ENCODE measurements around the gene PRIMPOL. TPM values are rescaled to one million over a fixed set of nuclear protein-coding genes. Genes with fewer than 3 reads are reported as not detected.
"Not testable (repeated sequence)": the region's sequence is repeated elsewhere in the genome, so short reads cannot be mapped to it uniquely, and the experiment has no call there.

The PRIMPOL gene
- total RNA-seq, 2 donors from 2014 or later = 19.1 to 19.3 TPM

DNA sequence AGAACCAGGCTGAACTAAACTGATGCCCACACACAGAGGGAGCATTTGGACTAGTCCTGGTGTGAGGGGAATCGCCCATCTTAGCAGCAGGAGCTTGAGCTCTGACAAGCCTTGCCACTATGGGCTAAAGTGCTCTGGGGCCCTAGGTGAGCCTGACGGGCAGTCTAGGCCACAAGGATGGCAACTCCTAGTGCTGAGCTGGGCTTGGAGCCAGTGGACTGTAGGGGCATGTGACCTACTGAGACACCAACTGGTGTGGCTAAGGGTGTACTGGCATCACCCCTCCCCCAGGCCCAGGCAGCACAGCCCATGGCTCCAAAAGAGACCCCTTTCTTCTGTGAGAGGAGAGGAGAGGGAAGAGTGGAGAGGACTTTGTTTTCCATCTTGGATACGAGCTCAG is 69.9 kb downstream of the PRIMPOL start:
- H3K4me3 Mint-ChIP-seq = no peak overlapping the region
- peaks cover 14 to 16% of the 10 kb centered on the region in 2 donors for H3K4me1 Mint-ChIP-seq (ENCODE audit: low read depth in 2 of 2)
- H3K9me3 Mint-ChIP-seq = peaks cover 18% of the 10 kb centered on the region
- H3K27me3 Mint-ChIP-seq = no peaks in the 10 kb centered on the region
- peak in 1 of 2 donors; percentile 48 for ATAC-seq
- peaks cover 57% of the 10 kb centered on the region for H3K36me3 Mint-ChIP-seq
- H3K27ac Mint-ChIP-seq = no peak overlapping the region
- DNase-seq (ENCODE audit: low spot score) = no peak

- H3K4me3 Mint-ChIP-seq = no peak overlapping the region
- no peak for DNase-seq (ENCODE audit: low spot score)
- peaks cover 16 to 23% of the 10 kb centered on the region in 2 donors for H3K4me1 Mint-ChIP-seq (ENCODE audit: low read depth in 2 of 2)
- H3K27ac Mint-ChIP-seq = no peak overlapping the region
- ATAC-seq = no peak
- no peaks in the 10 kb centered on the region for H3K27me3 Mint-ChIP-seq
- peaks cover 63% of the 10 kb centered on the region for H3K36me3 Mint-ChIP-seq
- peaks cover 18% of the 10 kb centered on the region for H3K9me3 Mint-ChIP-seq
Measured at GRCh38 chr4:184721254-184721653, 71.7 kb downstream of the PRIMPOL start.

- H3K4me1 Mint-ChIP-seq (ENCODE audit: low read depth in 2 of 2) = peaks cover 16 to 26% of the 10 kb centered on the region in 2 donors
- peaks cover 62% of the 10 kb centered on the region for H3K36me3 Mint-ChIP-seq
- no peak for DNase-seq (ENCODE audit: low spot score)
- ATAC-seq = peak; percentile 52 to 58
- H3K27me3 Mint-ChIP-seq = no peaks in the 10 kb centered on the region
- peaks cover 18% of the 10 kb centered on the region for H3K9me3 Mint-ChIP-seq
- H3K4me3 Mint-ChIP-seq = no peak overlapping the region
- no peak overlapping the region for H3K27ac Mint-ChIP-seq
Measured at GRCh38 chr4:184722798-184723197, 73.3 kb downstream of the PRIMPOL start.

GRCh38 chr4:184727430-184727829 is 77.9 kb downstream of the PRIMPOL start:
- H3K4me1 Mint-ChIP-seq (ENCODE audit: low read depth in 2 of 2) = peaks cover 8 to 25% of the 10 kb centered on the region in 2 donors
- no peaks in the 10 kb centered on the region for H3K9me3 Mint-ChIP-seq
- H3K36me3 Mint-ChIP-seq = peaks cover 31% of the 10 kb centered on the region
- H3K27me3 Mint-ChIP-seq = no peaks in the 10 kb centered on the region
- H3K27ac Mint-ChIP-seq = no peak overlapping the region
- ATAC-seq (no peak), DNase-seq (ENCODE audit: low spot score) (no peak)
- no peak overlapping the region for H3K4me3 Mint-ChIP-seq

- no peaks in the 10 kb centered on the region for H3K27me3 Mint-ChIP-seq
- no peak overlapping the region for H3K27ac Mint-ChIP-seq
- peaks cover 22% of the 10 kb centered on the region for H3K36me3 Mint-ChIP-seq
- peaks cover 8 to 26% of the 10 kb centered on the region in 2 donors for H3K4me1 Mint-ChIP-seq (ENCODE audit: low read depth in 2 of 2)
- no peak overlapping the region for H3K4me3 Mint-ChIP-seq
- ATAC-seq (no peak), DNase-seq (ENCODE audit: low spot score) (no peak)
- no peaks in the 10 kb centered on the region for H3K9me3 Mint-ChIP-seq
Measured at GRCh38 chr4:184728858-184729257, 79.3 kb downstream of the PRIMPOL start.

DNA sequence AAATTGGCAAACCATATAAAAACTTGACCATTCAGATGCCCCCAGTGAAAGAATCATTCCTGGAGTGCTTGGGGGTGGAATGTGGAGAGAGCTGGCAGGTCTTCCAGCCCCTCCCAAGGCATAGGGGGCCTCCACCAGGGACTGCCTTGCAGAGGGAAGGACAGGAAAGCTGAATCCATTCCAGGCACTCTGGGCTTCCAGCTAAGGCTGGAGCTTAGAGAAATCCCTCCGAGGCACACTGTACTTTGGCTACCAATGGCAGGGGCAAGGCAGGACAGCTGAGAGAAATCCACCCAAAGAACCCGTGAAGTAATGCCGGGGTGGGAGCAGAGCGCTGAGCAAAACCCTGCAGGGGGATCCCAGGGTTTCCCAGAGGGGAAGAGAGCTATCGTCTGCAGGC is 80.4 kb downstream of the PRIMPOL start:
- DNase-seq (ENCODE audit: low spot score) = no peak
- no peaks in the 10 kb centered on the region for H3K27me3 Mint-ChIP-seq
- H3K9me3 Mint-ChIP-seq = no peaks in the 10 kb centered on the region
- H3K27ac Mint-ChIP-seq = no peak overlapping the region
- no peak for ATAC-seq
- H3K4me1 Mint-ChIP-seq (ENCODE audit: low read depth in 2 of 2) = peaks cover 10 to 33% of the 10 kb centered on the region in 2 donors
- no peak overlapping the region for H3K4me3 Mint-ChIP-seq
- peaks cover 17% of the 10 kb centered on the region for H3K36me3 Mint-ChIP-seq

DNA sequence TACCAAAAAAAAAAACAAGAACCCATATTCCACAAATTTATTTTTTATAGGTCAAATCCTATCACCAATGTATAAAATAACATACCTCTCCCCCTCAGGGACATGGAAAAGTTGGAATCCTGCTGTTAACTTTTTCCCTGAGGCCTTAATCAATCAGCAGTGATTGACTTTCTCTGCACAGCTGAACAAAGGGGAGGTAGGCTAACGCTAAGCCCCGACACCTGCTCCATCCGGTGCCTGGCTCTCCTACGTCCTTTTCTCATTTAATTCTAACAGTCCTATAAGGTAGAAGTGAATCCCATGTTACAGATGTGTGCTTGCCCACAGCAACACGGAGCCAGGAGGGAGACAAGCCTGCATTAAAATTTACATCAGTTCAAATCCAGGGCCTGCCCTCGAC is 81.5 kb downstream of the PRIMPOL start:
- Mint-ChIP-seq H3K27ac (no peak overlapping the region), H3K4me1 (ENCODE audit: low read depth in 2 of 2) (peaks cover 10 to 26% of the 10 kb centered on the region in 2 donors), H3K36me3 (peaks cover 10% of the 10 kb centered on the region)

GRCh38 chr4:184732126-184732525 is 82.6 kb downstream of the PRIMPOL start:
- DNase-seq (ENCODE audit: low spot score) (no peak), ATAC-seq (no peak)
- H3K4me3 Mint-ChIP-seq = peak overlapping the region; percentile 99
- no peaks in the 10 kb centered on the region for H3K9me3 Mint-ChIP-seq
- peak overlapping the region; percentile 18 to 27 for H3K27ac Mint-ChIP-seq
- no peaks in the 10 kb centered on the region for H3K27me3 Mint-ChIP-seq
- H3K4me1 Mint-ChIP-seq (ENCODE audit: low read depth in 2 of 2) = peaks cover 10 to 20% of the 10 kb centered on the region in 2 donors
- peaks cover 5% of the 10 kb centered on the region for H3K36me3 Mint-ChIP-seq

More for the DNA sequence above, 81.5 kb downstream of the PRIMPOL start:
- H3K4me3 Mint-ChIP-seq = no peak overlapping the region
- H3K27me3 Mint-ChIP-seq = no peaks in the 10 kb centered on the region
- DNase-seq (ENCODE audit: low spot score) (no peak), ATAC-seq (no peak)
- H3K9me3 Mint-ChIP-seq = no peaks in the 10 kb centered on the region

DNA sequence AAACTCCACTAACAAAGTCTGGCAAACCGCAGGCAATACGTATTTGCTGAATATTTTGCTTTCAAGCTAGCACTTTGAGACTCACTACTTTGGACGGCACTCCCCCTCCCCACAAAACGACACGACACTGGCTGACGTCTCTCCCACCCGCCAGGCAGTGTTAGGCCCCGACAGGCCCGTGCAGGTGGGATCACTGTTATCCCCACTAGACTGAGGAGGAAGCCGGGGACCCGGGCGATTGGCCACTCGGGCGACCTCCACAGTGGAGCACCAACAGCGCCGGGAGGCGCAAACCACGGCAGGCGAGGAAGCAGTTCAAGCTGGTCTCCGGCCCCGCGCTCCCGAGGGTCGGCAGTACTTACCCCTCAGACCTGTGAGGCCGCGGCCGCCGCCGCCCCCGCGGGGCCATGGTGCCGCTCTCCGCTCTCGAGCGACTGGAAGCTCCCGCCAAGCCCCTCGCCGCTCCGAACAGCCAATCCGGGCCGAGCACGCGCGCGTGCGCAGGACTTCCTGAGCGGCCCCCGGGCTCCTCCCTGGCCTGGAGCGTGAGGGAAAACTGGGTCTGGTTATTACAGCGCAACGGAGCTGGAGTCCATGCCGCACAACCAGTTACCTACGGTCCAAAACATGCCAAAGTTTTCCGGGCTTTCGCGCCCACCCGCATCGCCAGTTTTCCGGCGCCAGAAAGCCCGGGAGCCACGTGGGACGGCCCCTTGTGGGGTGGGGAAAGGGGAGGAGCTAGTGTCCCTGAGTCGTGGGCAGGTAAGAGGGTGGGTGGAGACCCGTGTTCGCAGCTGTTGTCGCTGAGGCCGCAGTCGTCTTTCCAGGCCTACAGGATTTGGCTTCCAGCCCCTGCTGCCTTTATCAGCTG is 84.4 kb downstream of the PRIMPOL start, which contains the start of gene CENPU:
TSS of gene CENPU (minus strand) at position 443 of the 871 bp plus-strand sequence. CDS start at position 409, 34 bp downstream.
- DNase-seq (ENCODE audit: low spot score) = peak; percentile 97
- H3K36me3 Mint-ChIP-seq = no peaks in the 10 kb centered on the region
- peak within 1 kb of the TSS; percentile 82 to 86 for H3K27ac Mint-ChIP-seq
- H3K27me3 Mint-ChIP-seq = no peaks in the 10 kb centered on the region
- H3K4me3 Mint-ChIP-seq = peak within 1 kb of the TSS; percentile 99
- H3K9me3 Mint-ChIP-seq = no peaks in the 10 kb centered on the region
- ATAC-seq = peak; percentile 96 to 97
- H3K4me1 Mint-ChIP-seq (ENCODE audit: low read depth in 2 of 2) = peaks cover 10 to 20% of the 10 kb centered on the region in 2 donors

DNA sequence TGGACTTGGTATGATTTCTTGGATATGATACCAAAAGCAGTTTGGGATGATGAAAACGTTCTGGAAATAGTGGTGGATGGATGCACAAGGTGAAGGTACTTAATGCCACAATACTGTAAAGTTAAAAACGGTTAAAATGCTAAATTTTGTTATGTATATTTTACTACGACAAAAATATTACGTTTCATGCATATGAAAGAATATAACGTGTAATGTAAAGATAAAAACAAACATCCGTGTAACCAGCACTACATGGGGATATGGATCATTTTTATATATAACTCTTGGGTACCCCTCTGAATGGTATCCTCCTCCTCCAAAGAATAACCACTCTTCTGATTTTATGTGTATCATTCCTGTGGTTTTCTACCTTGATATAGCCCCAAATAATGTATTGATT is 85.2 kb downstream of the PRIMPOL start:
- Mint-ChIP-seq H3K4me3 (peak overlapping the region; percentile 99), H3K36me3 (no peaks in the 10 kb centered on the region), H3K27me3 (no peaks in the 10 kb centered on the region), H3K4me1 (ENCODE audit: low read depth in 2 of 2) (peaks cover 13 to 24% of the 10 kb centered on the region in 2 donors), H3K9me3 (no peaks in the 10 kb centered on the region), H3K27ac (peak overlapping the region; percentile 82 to 86)
- ATAC-seq (no peak), DNase-seq (ENCODE audit: low spot score) (no peak)

GRCh38 chr4:184739575-184739974 is 90.0 kb downstream of the PRIMPOL start:
- H3K27me3 Mint-ChIP-seq; H3K4me3 Mint-ChIP-seq; H3K9me3 Mint-ChIP-seq; DNase-seq (ENCODE audit: low spot score); H3K36me3 Mint-ChIP-seq; ATAC-seq; H3K4me1 Mint-ChIP-seq (ENCODE audit: low read depth in 2 of 2): not testable (repeated sequence)
- H3K27ac Mint-ChIP-seq = peak overlapping the region in 1 of 2 donors; percentile 10

GRCh38 chr4:184740980-184741391 is 91.4 kb downstream of the PRIMPOL start:
- peaks cover 7 to 10% of the 10 kb centered on the region in 2 donors for H3K4me1 Mint-ChIP-seq (ENCODE audit: low read depth in 2 of 2)
- no peak overlapping the region for H3K4me3 Mint-ChIP-seq
- H3K9me3 Mint-ChIP-seq = no peaks in the 10 kb centered on the region
- DNase-seq (ENCODE audit: low spot score) (no peak), ATAC-seq (peak in 1 of 2 donors; percentile 56)
- no peaks in the 10 kb centered on the region for H3K27me3 Mint-ChIP-seq
- H3K36me3 Mint-ChIP-seq = no peaks in the 10 kb centered on the region
- no peak overlapping the region for H3K27ac Mint-ChIP-seq

GRCh38 chr4:184741651-184742050 is 92.1 kb downstream of the PRIMPOL start:
- peaks cover 9 to 17% of the 10 kb centered on the region in 2 donors for H3K4me1 Mint-ChIP-seq (ENCODE audit: low read depth in 2 of 2)
- ATAC-seq; DNase-seq (ENCODE audit: low spot score); H3K36me3 Mint-ChIP-seq; H3K4me3 Mint-ChIP-seq; H3K27ac Mint-ChIP-seq; H3K27me3 Mint-ChIP-seq; H3K9me3 Mint-ChIP-seq: not testable (repeated sequence)

DNA sequence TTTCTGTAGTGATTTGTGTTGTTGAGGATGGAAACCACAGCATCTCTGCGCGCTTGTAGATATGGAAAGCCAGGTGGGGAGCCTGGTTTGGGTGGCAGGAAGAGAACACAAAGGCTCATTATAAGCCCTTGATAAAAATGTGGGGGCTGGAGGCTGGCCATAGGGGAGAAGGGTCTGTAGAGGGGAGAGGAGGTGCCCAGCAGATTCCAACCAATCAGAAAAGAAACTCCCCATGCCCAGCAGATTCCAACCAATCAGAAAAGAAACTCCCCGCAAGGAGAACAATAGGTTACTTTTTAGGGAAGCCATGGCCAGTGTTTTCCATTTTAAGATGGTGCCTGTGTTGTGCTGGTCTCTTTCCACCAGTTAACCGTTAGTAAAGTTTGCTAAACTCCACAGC is 94.1 kb downstream of the PRIMPOL start:
- H3K27ac Mint-ChIP-seq = no peak overlapping the region
- ATAC-seq = no peak

More for the DNA sequence above, 94.1 kb downstream of the PRIMPOL start:
- H3K27me3 Mint-ChIP-seq = no peaks in the 10 kb centered on the region
- no peaks in the 10 kb centered on the region for H3K9me3 Mint-ChIP-seq
- H3K4me3 Mint-ChIP-seq = no peak overlapping the region
- no peak for DNase-seq (ENCODE audit: low spot score)
- peaks cover 14 to 23% of the 10 kb centered on the region in 2 donors for H3K4me1 Mint-ChIP-seq (ENCODE audit: low read depth in 2 of 2)
- no peaks in the 10 kb centered on the region for H3K36me3 Mint-ChIP-seq
